ENCODE data around the gene CFAP97.
A peak's percentile ranks its signal among the peaks of the same experiment; 100 is the strongest.
"Not testable (repeated sequence)": the region's sequence is repeated elsewhere in the genome, so short reads cannot be mapped to it uniquely, and the experiment has no call there.

Gene CFAP97

GRCh38 chr4:185202984-185203485, 765 bp downstream of the CFAP97 start:
- H3K27ac ChIP-seq = peak overlapping the region; percentile 67
- DNase-seq (ENCODE audit: low read depth, low spot score) = no peak

- peak overlapping the region; percentile 67 for H3K27ac ChIP-seq
- no peak for DNase-seq (ENCODE audit: low read depth, low spot score)
Observed at GRCh38 chr4:185201977-185202962, 1.5 kb downstream of the CFAP97 start.

GRCh38 chr4:185198189-185198588, 5.6 kb downstream of the CFAP97 start:
- not testable (repeated sequence) for H3K27ac ChIP-seq; DNase-seq (ENCODE audit: low read depth, low spot score)

GRCh38 chr4:185196437-185196836, 7.4 kb downstream of the CFAP97 start:
- no peak overlapping the region for H3K27ac ChIP-seq
- DNase-seq (ENCODE audit: low read depth, low spot score) = no peak

GRCh38 chr4:185194924-185195888, 8.6 kb downstream of the CFAP97 start:
- DNase-seq (ENCODE audit: low read depth, low spot score) = no peak

GRCh38 chr4:185192059-185192458, 11.7 kb downstream of the CFAP97 start:
- no peak for DNase-seq (ENCODE audit: low read depth, low spot score)
- no peak overlapping the region for H3K27ac ChIP-seq

More at GRCh38 chr4:185194924-185195888, 8.6 kb downstream of the CFAP97 start:
- H3K27ac ChIP-seq = no peak overlapping the region

- no peak for DNase-seq (ENCODE audit: low read depth, low spot score)
- H3K27ac ChIP-seq = no peak overlapping the region
Observed at GRCh38 chr4:185190306-185190856, 13.4 kb downstream of the CFAP97 start.

- no peak overlapping the region for H3K27ac ChIP-seq
- DNase-seq (ENCODE audit: low read depth, low spot score) = no peak
Observed at GRCh38 chr4:185189606-185190305, 14.0 kb downstream of the CFAP97 start.

- H3K27ac ChIP-seq = no peak overlapping the region
- no peak for DNase-seq (ENCODE audit: low read depth, low spot score)
Observed at GRCh38 chr4:185186769-185187168, 17.0 kb downstream of the CFAP97 start.

GRCh38 chr4:185183622-185184281, 20.0 kb downstream of the CFAP97 start:
- DNase-seq (ENCODE audit: low read depth, low spot score) = peak; percentile 37
- H3K27ac ChIP-seq = no peak overlapping the region

- no peak for DNase-seq (ENCODE audit: low read depth, low spot score)
- no peak overlapping the region for H3K27ac ChIP-seq
Observed at GRCh38 chr4:185182239-185182638, 21.6 kb downstream of the CFAP97 start.

GRCh38 chr4:185179488-185179887, 24.3 kb downstream of the CFAP97 start:
- no peak overlapping the region for H3K27ac ChIP-seq
- DNase-seq (ENCODE audit: low read depth, low spot score) = no peak

GRCh38 chr4:185171373-185172071, 32.3 kb downstream of the CFAP97 start:
- H3K27ac ChIP-seq = no peak overlapping the region
- no peak for DNase-seq (ENCODE audit: low read depth, low spot score)

- no peak for DNase-seq (ENCODE audit: low read depth, low spot score)
- no peak overlapping the region for H3K27ac ChIP-seq
Observed at GRCh38 chr4:185167234-185167633, 36.6 kb downstream of the CFAP97 start.

- no peak overlapping the region for H3K27ac ChIP-seq
- no peak for DNase-seq (ENCODE audit: low read depth, low spot score)
Observed at GRCh38 chr4:185165605-185166063, 38.2 kb downstream of the CFAP97 start.

- no peak for DNase-seq (ENCODE audit: low read depth, low spot score)
- no peak overlapping the region for H3K27ac ChIP-seq
Observed at GRCh38 chr4:185151296-185151695, 52.5 kb downstream of the CFAP97 start.

GRCh38 chr4:185149392-185149791, 54.4 kb downstream of the CFAP97 start:
- DNase-seq (ENCODE audit: low read depth, low spot score) = no peak
- H3K27ac ChIP-seq = no peak overlapping the region

GRCh38 chr4:185145572-185145971, 58.2 kb downstream of the CFAP97 start:
- H3K27ac ChIP-seq = no peak overlapping the region
- DNase-seq (ENCODE audit: low read depth, low spot score) = no peak
